ENCODE results near the gene SPIRE2. TPM values are rescaled to one million over a fixed set of nuclear protein-coding genes. Genes with fewer than 3 reads are reported as not detected.
A peak's percentile ranks its signal among the peaks of the same experiment; 100 is the strongest.

Gene SPIRE2
- total and polyA plus RNA-seq, 2 of the 13 experiments (the other 11 are each of a cell fraction or from before 2014, with no cell fraction given), result 13.3 to 37.5 TPM

- TF ChIP-seq ZNF383 (CRISPR knock-in tag; IDR thresholded peaks at IDR 0.05; ENCODE audit: borderline replicate concordance) (no peak), IKZF5 (CRISPR knock-in tag; IDR thresholded peaks at IDR 0.05) (peak; percentile 99), RARA (CRISPR knock-in tag; IDR thresholded peaks at IDR 0.05) (peak; percentile 90), CENPT (CRISPR knock-in tag; IDR thresholded peaks at IDR 0.05; ENCODE audit: low read depth) (peak; percentile 79; the same call in 1 of the 2 replicates), ATAD3A (CRISPR knock-in tag; IDR thresholded peaks at IDR 0.05) (peak; percentile 77; the same call in 1 of the 2 replicates), HMG20A (CRISPR knock-in tag; IDR thresholded peaks at IDR 0.05; ENCODE audit: borderline replicate concordance) (peak; percentile 94), ZSCAN5A (CRISPR knock-in tag; IDR thresholded peaks at IDR 0.05; ENCODE audit: borderline replicate concordance) (peak; percentile 98), ZBTB26 (CRISPR knock-in tag; IDR thresholded peaks at IDR 0.05; ENCODE audit: borderline replicate concordance) (peak; percentile 94), ELF1 (CRISPR knock-in tag; IDR thresholded peaks at IDR 0.05) (peak; percentile 88), SIN3A (IDR thresholded peaks at IDR 0.05; ENCODE audit: borderline replicate concordance, low read depth, low read length) (no peak), THAP8 (CRISPR knock-in tag; IDR thresholded peaks at IDR 0.05; ENCODE audit: borderline replicate concordance) (peak; percentile 96; the same call in 1 of the 2 replicates), ZNF441 (CRISPR knock-in tag; IDR thresholded peaks at IDR 0.05; ENCODE audit: borderline replicate concordance) (peak; percentile 92), TRIM22 (IDR thresholded peaks at IDR 0.05) (no peak), ZNF839 (CRISPR knock-in tag; IDR thresholded peaks at IDR 0.05; ENCODE audit: borderline replicate concordance) (peak; percentile 99), ONECUT2 (CRISPR knock-in tag; IDR thresholded peaks at IDR 0.05) (peak; percentile 79), DBP (CRISPR knock-in tag; IDR thresholded peaks at IDR 0.05; ENCODE audit: not compliant biosample characterization) (peak; percentile 98), KAT7 (CRISPR knock-in tag; IDR thresholded peaks at IDR 0.05; ENCODE audit: borderline replicate concordance) (peak; percentile 74; the same call in 1 of the 2 replicates), ZKSCAN1 (IDR thresholded peaks at IDR 0.05; ENCODE audit: low read length) (no peak), SRF (IDR thresholded peaks at IDR 0.05; ENCODE audit: low read depth, low read length) (no peak), ZNF431 (CRISPR knock-in tag; IDR thresholded peaks at IDR 0.05; ENCODE audit: borderline replicate concordance, low read depth) (peak; percentile 76; the same call in 1 of the 2 replicates), U2AF2 (IDR thresholded peaks at IDR 0.05; ENCODE audit: low read depth, low read length) (no peak), ZSCAN9 (CRISPR knock-in tag; IDR thresholded peaks at IDR 0.05; ENCODE audit: borderline replicate concordance) (peak; percentile 99), ZNF264 (CRISPR knock-in tag; IDR thresholded peaks at IDR 0.05) (peak; percentile 98), ATF7-NPFF (CRISPR knock-in tag; IDR thresholded peaks at IDR 0.05; ENCODE audit: low read depth) (peak; percentile 98)
These were observed 89.6 kb downstream of the SPIRE2 start (continued) for GRCh38 chr16:89917773-89918452.

Measured in HepG2 (cell line).